B cell (primary cell): ENCODE data around the gene LAMP5. TPM values are rescaled to one million over a fixed set of nuclear protein-coding genes. Genes with fewer than 3 reads are reported as not detected.

Experiments
- ATAC-seq: fragments of 200-7000 bp; cut with Tn5 transposase; one replicate; pipeline ENCODE4 v1.10.0; 2021; ENCODE audit warnings: low read depth, mild to moderate bottlenecking, moderate number of reproducible peaks, moderate library complexity
- CTCF ChIA-PET: fragments of 350-600 bp; sonication (Branson Sonifier 250); formaldehyde crosslinking; loops from one replicate; lab custom pipeline; 2021; ENCODE audit warnings: antibody characterized with exemption, inconsistent platforms; lab: Charles Lee
- POLR2A ChIA-PET: fragments of 350-600 bp; sonication (Branson Sonifier 250); formaldehyde crosslinking; loops from one replicate; lab custom pipeline; 2021; ENCODE audit warnings: antibody characterized with exemption; lab: Charles Lee
- DNase-seq: peaks from one replicate; pipeline ENCODE4 v3.0.0; 2013
- H2AFZ ChIP-seq: 2 replicates; pipeline ENCODE4 v1.6.1; 2012; ENCODE audit warnings: mild to moderate bottlenecking, low read depth, low read length; ENCODE audit not compliant: insufficient read depth, poor library complexity, severe bottlenecking
- H3K27ac ChIP-seq, 2 donors: 1 replicate in 1 of 2; 2 replicates in 1 of 2; pipeline ENCODE4 v1.5.1; 2012 to 2013; ENCODE audit warnings: low read length in 2 of 2, mild to moderate bottlenecking in 2 of 2, moderate library complexity in 1 of 2
- H3K27me3 ChIP-seq, 4 experiments: fragments of 200-600 bp in 1 of 4; sonication (generic) in 1 of 4; replicated peaks in 1 of 4; 1 replicate in 2 of 4; 2 replicates in 2 of 4; pipeline versions ENCODE4 v1.6.1 to v1.7.0; 2013 to 2016; ENCODE audit warnings: low read length in 3 of 4, mild to moderate bottlenecking in 2 of 4, mixed read lengths in 1 of 4, moderate library complexity in 1 of 4; ENCODE audit not compliant: insufficient read depth in 4 of 4, control insufficient read depth in 3 of 4; ENCODE audit errors: control extremely low read depth in 1 of 4
- H3K36me3 ChIP-seq, 2 experiments: replicated peaks in 1 of 2; 1 replicate in 1 of 2; 2 replicates in 1 of 2; pipeline versions ENCODE4 v1.6.1 to v1.7.1; 2013; ENCODE audit warnings: low read length in 1 of 2; ENCODE audit not compliant: insufficient read depth in 2 of 2, control insufficient read depth in 1 of 2; ENCODE audit errors: control extremely low read depth in 1 of 2, extremely low read depth in 1 of 2
- H3K4me1 ChIP-seq, 2 donors: fragments of 200-600 bp in 1 of 2; sonication (generic) in 1 of 2; 1 replicate in 1 of 2; 2 replicates in 1 of 2; pipeline versions ENCODE4 v1.5.1 to v1.6.1; 2013 to 2017; ENCODE audit warnings: low read length in 2 of 2; ENCODE audit not compliant: control insufficient read depth in 2 of 2, insufficient read depth in 2 of 2
- H3K4me2 ChIP-seq: replicated peaks from 2 replicates; pipeline ENCODE3; 2012; ENCODE audit warnings: mild to moderate bottlenecking, low read depth, low read length; ENCODE audit not compliant: poor library complexity, severe bottlenecking
- H3K4me3 ChIP-seq, 5 experiments: fragments of 200-600 bp in 1 of 5; sonication (generic) in 1 of 5; 1 replicate in 3 of 5; 2 replicates in 2 of 5; pipeline versions ENCODE4 v1.5.1 to v1.7.0; 2011 to 2016; ENCODE audit warnings: low read length in 4 of 5, mild to moderate bottlenecking in 4 of 5, low read depth in 2 of 5, control low read depth in 1 of 5, moderate library complexity in 1 of 5; ENCODE audit not compliant: insufficient read depth in 1 of 5; ENCODE audit errors: control extremely low read depth in 1 of 5, extremely low read depth in 1 of 5
- H3K79me2 ChIP-seq: fragments of 200-600 bp; sonication (generic); one replicate; pipeline ENCODE4 v1.6.0; 2016; ENCODE audit warnings: low read length; ENCODE audit not compliant: control insufficient read depth, insufficient read depth
- H3K9ac ChIP-seq: fragments of 200-600 bp; sonication (generic); 2 replicates; pipeline ENCODE4 v1.6.1; 2017; ENCODE audit warnings: mild to moderate bottlenecking, low read length, moderate library complexity
- H3K9me3 ChIP-seq, 3 donors: one replicate each; pipeline versions ENCODE4 v1.6.1 to v1.7.1; 2013; ENCODE audit warnings: low read length in 2 of 3; ENCODE audit not compliant: control insufficient read depth in 2 of 3, insufficient read depth in 1 of 3; ENCODE audit errors: control extremely low read depth in 1 of 3
- H4K20me1 ChIP-seq: 2 replicates; pipeline ENCODE4 v1.6.0; 2012; ENCODE audit warnings: mild to moderate bottlenecking, low read length; ENCODE audit not compliant: insufficient read depth, control insufficient read depth, poor library complexity, severe bottlenecking
- H3K27ac Mint-ChIP-seq: one replicate; pipeline ENCODE4 v1.8.0; 2021; ENCODE audit warnings: mixed read lengths
- H3K27me3 Mint-ChIP-seq: one replicate; pipeline ENCODE4 v1.8.0; 2021; ENCODE audit warnings: mixed read lengths
- H3K4me1 Mint-ChIP-seq: one replicate; pipeline ENCODE4 v1.8.0; 2021; ENCODE audit warnings: mixed read lengths
- H3K4me3 Mint-ChIP-seq: one replicate; pipeline ENCODE4 v1.8.0; 2021; ENCODE audit warnings: mixed read lengths
- H3K9me3 Mint-ChIP-seq: one replicate; pipeline ENCODE4 v1.8.0; 2022; ENCODE audit warnings: mixed read lengths; ENCODE audit not compliant: insufficient read depth
- EZH2 ChIP-seq: IDR thresholded peaks from 2 replicates; pipeline ENCODE4 v1.6.1; 2012; ENCODE audit warnings: borderline replicate concordance, low read depth, mild to moderate bottlenecking, moderate library complexity, low read length; ENCODE audit not compliant: insufficient read depth, poor library complexity, severe bottlenecking
- WGBS: methylation state at CpG from one replicate; pipeline ENCODE4 v1.1.5; 2013; ENCODE audit warnings: missing lambda C conversion rate; ENCODE audit not compliant: insufficient coverage; 5-methylcytosine and 5-hydroxymethylcytosine counted together
- intact Hi-C: fragments of 100-400 bp; cut with micrococcal nuclease; formaldehyde crosslinking; loops from one replicate; pipeline ENCODE4 v1.10.0; 2022
- polyA plus RNA-seq: library from polyadenylated mRNA; depleted of rRNA; stranded (reverse); fragments of >200 nt; gene quantifications from 2 replicates; pipeline ENCODE4 v1.2.3, GENCODE V29; 2012
- total RNA-seq, 2 donors: library from RNA; stranded (reverse); fragments of 120-200 nt in 1 of 2; gene quantifications; 1 replicate in 1 of 2; 2 replicates in 1 of 2; pipeline versions ENCODE4 v1.2.3 to v1.2.4, GENCODE V29; 2013 to 2022
- TF ChIP-seq, protein P1 (sequence below): fragments of 200-600 bp; IDR thresholded peaks from one replicate; pipeline ENCODE4 v1.8.0; 2022; ENCODE audit warnings: antibody characterized with exemption, mild to moderate bottlenecking

LAMP5 gene
- total and polyA plus RNA-seq, 2 donors (not counting 1 experiment from before 2014, with no cell fraction given), result 0.17 to 1.3 TPM

DNA sequence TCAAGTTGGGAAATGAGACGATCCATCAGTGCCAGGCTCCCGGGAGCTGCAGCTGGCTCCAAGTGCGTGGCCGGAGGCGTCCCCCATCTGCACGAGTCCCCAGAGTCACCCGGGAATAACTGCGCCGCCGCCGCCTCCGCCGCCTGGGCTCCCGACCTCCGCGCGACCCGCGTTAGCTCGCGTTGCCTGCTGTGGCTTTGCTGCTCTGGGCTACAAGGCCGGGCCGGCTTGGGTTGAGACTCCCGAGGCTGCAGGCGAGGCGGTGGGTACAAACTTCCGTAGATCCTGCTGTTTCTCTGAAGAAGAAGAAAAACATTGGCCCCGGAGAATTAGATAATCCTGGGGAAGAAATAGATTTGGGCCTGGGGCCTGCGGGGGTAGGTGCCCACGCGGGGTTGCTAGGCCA, 7.4 kb upstream of the LAMP5 start:
- ATAC-seq, result no peak
- no peaks in the 10 kb centered on the region for H3K36me3 ChIP-seq

DNA sequence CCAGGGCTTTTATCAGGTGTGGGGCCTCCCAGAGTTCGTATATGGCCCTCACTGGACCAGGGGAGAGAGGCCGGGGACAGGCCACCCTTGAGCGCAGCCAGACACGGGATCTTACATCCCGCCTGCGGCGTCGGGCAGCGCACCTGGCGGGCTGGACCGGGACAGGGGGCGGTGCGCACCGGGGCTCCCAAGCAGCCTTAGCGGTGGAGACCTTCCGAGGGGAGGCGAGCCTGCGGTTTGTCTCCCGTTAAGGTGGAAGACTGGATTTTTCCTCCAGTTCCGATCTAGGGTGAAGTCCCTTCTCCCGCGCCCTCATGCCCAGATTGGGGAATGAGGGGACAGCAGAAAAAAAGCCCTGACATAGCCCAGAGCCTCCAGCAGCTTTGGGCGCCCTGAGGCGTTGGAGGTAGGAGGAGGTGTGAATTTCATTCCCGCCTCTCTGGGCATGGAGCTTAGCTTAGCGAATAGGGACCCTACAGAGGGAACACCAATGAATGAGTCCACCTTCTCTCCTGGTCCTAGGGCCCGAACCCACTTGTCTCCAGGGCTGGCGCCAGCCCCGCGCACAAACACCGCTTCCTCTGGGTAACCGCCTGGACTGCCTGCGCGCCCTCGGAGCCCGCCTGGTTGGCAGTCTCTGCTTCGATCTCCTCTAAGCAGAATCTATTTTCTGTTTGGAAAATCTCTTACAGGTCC, 6.7 kb upstream of the LAMP5 start:
- no peak for ATAC-seq
- peaks cover 0 to 57% (median 35%) of the 10 kb centered on the region in 4 experiments for H3K27me3 ChIP-seq
- peak overlapping the region; percentile 56 for H3K4me3 Mint-ChIP-seq

More for the DNA sequence above, 7.4 kb upstream of the LAMP5 start:
- Histone ChIP-seq H3K4me1 (peaks cover 50 to 51% of the 10 kb centered on the region in 2 donors), H2AFZ (no peak overlapping the region), H3K4me2 (peak overlapping the region; percentile 38), H3K79me2 (no peaks in the 10 kb centered on the region), H4K20me1 (no peaks in the 10 kb centered on the region), H3K27ac (no peak overlapping the region), H3K27me3 (peaks cover 0 to 57% (median 35%) of the 10 kb centered on the region in 4 experiments), H3K4me3 (no peak overlapping the region), H3K9ac (no peak overlapping the region), H3K9me3 (peaks cover 0 to 22% (median 0%) of the 10 kb centered on the region in 3 donors)
- Mint-ChIP-seq H3K27me3 (peaks cover 46% of the 10 kb centered on the region), H3K27ac (no peak overlapping the region), H3K4me1 (peaks cover 32% of the 10 kb centered on the region), H3K4me3 (no peak overlapping the region), H3K9me3 (no peaks in the 10 kb centered on the region)
- ChIA-PET POLR2A (no interaction called here), CTCF (no interaction called here)
- TF ChIP-seq, protein P1, sequence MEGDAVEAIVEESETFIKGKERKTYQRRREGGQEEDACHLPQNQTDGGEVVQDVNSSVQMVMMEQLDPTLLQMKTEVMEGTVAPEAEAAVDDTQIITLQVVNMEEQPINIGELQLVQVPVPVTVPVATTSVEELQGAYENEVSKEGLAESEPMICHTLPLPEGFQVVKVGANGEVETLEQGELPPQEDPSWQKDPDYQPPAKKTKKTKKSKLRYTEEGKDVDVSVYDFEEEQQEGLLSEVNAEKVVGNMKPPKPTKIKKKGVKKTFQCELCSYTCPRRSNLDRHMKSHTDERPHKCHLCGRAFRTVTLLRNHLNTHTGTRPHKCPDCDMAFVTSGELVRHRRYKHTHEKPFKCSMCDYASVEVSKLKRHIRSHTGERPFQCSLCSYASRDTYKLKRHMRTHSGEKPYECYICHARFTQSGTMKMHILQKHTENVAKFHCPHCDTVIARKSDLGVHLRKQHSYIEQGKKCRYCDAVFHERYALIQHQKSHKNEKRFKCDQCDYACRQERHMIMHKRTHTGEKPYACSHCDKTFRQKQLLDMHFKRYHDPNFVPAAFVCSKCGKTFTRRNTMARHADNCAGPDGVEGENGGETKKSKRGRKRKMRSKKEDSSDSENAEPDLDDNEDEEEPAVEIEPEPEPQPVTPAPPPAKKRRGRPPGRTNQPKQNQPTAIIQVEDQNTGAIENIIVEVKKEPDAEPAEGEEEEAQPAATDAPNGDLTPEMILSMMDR, result no peak
- no peak for TF ChIP-seq EZH2
- no peak for DNase-seq
- intact Hi-C loops, result no loop called here
- 7% methylated on average over 31 of the region's 31 CpGs for WGBS

More for the DNA sequence above, 6.7 kb upstream of the LAMP5 start:
- ChIA-PET POLR2A (no interaction called here), CTCF (no interaction called here)
- intact Hi-C loops, result no loop called here
- Histone ChIP-seq H3K4me1 (peaks cover 50 to 51% of the 10 kb centered on the region in 2 donors), H3K36me3 (no peaks in the 10 kb centered on the region), H3K4me2 (peak overlapping the region; percentile 54), H3K79me2 (no peaks in the 10 kb centered on the region), H3K9ac (no peak overlapping the region), H2AFZ (peak overlapping the region; percentile 16), H4K20me1 (no peaks in the 10 kb centered on the region), H3K4me3 (no peak overlapping the region), H3K27ac (no peak overlapping the region), H3K9me3 (peaks cover 0 to 22% (median 0%) of the 10 kb centered on the region in 3 donors)
- DNase-seq, result no peak
- Mint-ChIP-seq H3K9me3 (no peaks in the 10 kb centered on the region), H3K4me1 (peaks cover 32% of the 10 kb centered on the region), H3K27me3 (peaks cover 46% of the 10 kb centered on the region), H3K27ac (no peak overlapping the region)
- TF ChIP-seq, protein P1, result no peak
- TF ChIP-seq EZH2, result no peak
- WGBS, result 10% methylated on average over 37 of the region's 37 CpGs
